IgD-negative memory B cell (primary cell): ENCODE data around the gene KCNH8. TPM values are rescaled to one million over a fixed set of nuclear protein-coding genes. Genes with fewer than 3 reads are reported as not detected.
A peak's percentile ranks its signal among the peaks of the same experiment; 100 is the strongest.

Source experiments
- H3K27ac Mint-ChIP-seq, 3 donors: one replicate each; pipeline ENCODE4 v1.8.0; 2020 to 2022; ENCODE audit warnings: mild to moderate bottlenecking in 3 of 3, mixed read lengths in 3 of 3, moderate library complexity in 1 of 3
- H3K27me3 Mint-ChIP-seq: one replicate; pipeline ENCODE4 v1.8.0; 2021; ENCODE audit warnings: mixed read lengths
- H3K36me3 Mint-ChIP-seq: one replicate; pipeline ENCODE4 v1.8.0; 2020; ENCODE audit warnings: mild to moderate bottlenecking, mixed read lengths
- H3K4me1 Mint-ChIP-seq, 3 donors: one replicate each; pipeline ENCODE4 v1.8.0; 2020 to 2022; ENCODE audit warnings: mixed read lengths in 3 of 3, mild to moderate bottlenecking in 1 of 3
- H3K4me3 Mint-ChIP-seq, 4 donors: one replicate each; pipeline ENCODE4 v1.8.0; 2020 to 2022; ENCODE audit warnings: mild to moderate bottlenecking in 4 of 4, mixed read lengths in 4 of 4, moderate library complexity in 3 of 4
- H3K9me3 Mint-ChIP-seq, 3 donors: one replicate each; pipeline ENCODE4 v1.8.0; 2020 to 2021; ENCODE audit warnings: mixed read lengths in 3 of 3, mild to moderate bottlenecking in 1 of 3
- polyA plus RNA-seq: library from polyadenylated mRNA; unstranded; fragments of 300-500 nt; fragmentation: Illumina TruSeq; gene quantifications from one replicate; pipeline ENCODE4 v1.2.3, GENCODE V29; 2021

Gene KCNH8
- polyA plus RNA-seq, 1 donor from 2014 or later, result 1.9 TPM

DNA sequence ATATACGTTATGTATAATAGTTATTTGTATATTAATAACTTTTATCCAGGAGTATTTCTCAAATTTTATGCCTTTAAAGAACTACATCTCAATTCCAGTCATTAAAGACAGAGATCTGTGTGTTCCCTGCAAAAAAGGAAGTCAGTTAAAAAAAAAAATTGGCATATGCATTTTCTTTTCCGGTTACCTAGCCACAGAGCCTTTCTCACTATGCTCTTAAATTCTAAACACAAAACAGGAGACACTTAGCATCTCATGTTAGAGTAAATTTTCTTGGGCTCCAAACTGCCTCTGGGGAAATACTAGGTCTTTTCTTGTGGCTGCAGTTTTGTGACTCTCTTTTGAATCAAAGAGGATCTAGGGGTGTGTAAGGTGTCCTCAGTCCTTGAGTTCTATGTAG lies 105.9 kb downstream of the KCNH8 start:
- Mint-ChIP-seq H3K4me3 (peak overlapping the region in 2 of 4 donors; percentile 0 to 6), H3K9me3 (peaks cover 3 to 13% (median 3%) of the 10 kb centered on the region in 3 donors), H3K27me3 (no peaks in the 10 kb centered on the region), H3K36me3 (no peaks in the 10 kb centered on the region), H3K27ac (no peak overlapping the region), H3K4me1 (peaks cover 4 to 13% (median 9%) of the 10 kb centered on the region in 3 donors)

DNA sequence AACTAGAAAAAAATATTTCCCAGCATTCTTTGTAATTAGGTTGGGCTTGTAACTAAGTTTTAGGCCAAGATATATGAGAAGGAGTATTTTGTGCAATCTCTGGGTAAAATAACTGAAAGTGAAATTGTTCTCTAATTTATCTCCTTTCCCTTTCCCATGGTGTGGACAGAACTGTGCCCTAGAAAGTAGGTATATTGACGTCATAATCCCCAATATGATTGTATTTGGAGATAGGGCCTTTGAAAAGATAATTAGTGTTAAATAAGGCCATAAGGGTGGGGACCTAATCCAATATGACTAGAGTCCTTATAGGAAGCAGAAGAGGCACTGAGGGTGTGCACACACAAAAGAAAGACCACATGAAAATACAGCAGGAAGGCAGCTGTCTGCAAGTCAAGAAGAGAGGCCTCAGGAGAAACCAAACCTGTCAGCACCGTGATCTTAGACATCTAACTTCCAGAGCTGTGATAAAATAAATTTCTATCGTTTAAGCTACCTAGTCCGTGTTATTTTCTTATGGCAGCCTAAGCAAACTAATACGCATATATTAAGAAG lies 106.6 kb downstream of the KCNH8 start:
- Mint-ChIP-seq H3K9me3 (peaks cover 3 to 13% (median 3%) of the 10 kb centered on the region in 3 donors), H3K36me3 (no peaks in the 10 kb centered on the region), H3K27me3 (no peaks in the 10 kb centered on the region), H3K4me1 (peaks cover 4 to 11% (median 9%) of the 10 kb centered on the region in 3 donors), H3K4me3 (peak overlapping the region in 2 of 4 donors; percentile 0 to 34), H3K27ac (no peak overlapping the region)

DNA sequence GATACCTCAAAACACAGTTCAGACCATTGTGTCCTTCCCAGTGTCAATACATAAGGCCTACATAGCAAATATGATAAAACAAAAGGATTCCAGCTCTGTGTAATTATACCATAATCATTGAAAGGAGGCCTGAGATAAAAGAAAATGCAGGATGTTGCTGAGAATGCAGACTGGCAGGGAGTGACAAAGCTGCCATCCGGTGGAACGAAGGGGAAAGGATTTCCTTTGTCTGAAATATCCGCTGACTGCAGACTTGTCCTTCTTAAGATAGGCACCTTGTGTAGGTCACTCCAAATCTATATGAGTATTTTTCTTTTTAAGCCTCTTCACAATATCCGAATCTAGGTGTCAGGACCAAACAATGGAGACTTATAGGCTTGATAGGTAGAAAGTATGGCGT lies 108.0 kb downstream of the KCNH8 start:
- no peak overlapping the region for H3K27ac Mint-ChIP-seq
- H3K4me3 Mint-ChIP-seq, result no peak overlapping the region
- peaks cover 3 to 13% (median 3%) of the 10 kb centered on the region in 3 donors for H3K9me3 Mint-ChIP-seq
- no peaks in the 10 kb centered on the region for H3K27me3 Mint-ChIP-seq
- peaks cover 4 to 11% (median 9%) of the 10 kb centered on the region in 3 donors for H3K4me1 Mint-ChIP-seq
- H3K36me3 Mint-ChIP-seq, result no peaks in the 10 kb centered on the region

DNA sequence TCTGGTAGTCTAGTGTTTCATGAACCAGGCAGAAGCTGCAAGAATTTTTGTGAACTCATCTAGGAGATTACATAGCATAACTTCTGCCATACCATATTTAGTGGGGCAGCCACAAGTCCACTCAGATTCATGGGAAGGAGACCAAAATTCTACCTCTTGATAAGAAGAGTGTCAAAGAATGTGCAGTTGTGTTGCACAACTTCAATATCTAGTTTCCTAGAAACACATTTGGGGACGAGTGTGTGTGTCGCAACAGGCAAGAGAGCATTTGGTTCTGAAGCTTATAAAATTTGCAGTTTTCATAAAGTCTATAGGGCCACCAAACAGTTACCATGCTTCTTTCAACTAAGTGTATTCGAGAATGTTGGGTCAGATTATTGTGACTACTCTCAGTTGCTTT lies 115.3 kb downstream of the KCNH8 start:
- Mint-ChIP-seq H3K9me3 (no peaks in the 10 kb centered on the region), H3K27me3 (peaks cover 3% of the 10 kb centered on the region), H3K4me3 (no peak overlapping the region), H3K36me3 (peaks cover 2% of the 10 kb centered on the region), H3K4me1 (peaks cover 0 to 25% (median 13%) of the 10 kb centered on the region in 3 donors), H3K27ac (no peak overlapping the region)

DNA sequence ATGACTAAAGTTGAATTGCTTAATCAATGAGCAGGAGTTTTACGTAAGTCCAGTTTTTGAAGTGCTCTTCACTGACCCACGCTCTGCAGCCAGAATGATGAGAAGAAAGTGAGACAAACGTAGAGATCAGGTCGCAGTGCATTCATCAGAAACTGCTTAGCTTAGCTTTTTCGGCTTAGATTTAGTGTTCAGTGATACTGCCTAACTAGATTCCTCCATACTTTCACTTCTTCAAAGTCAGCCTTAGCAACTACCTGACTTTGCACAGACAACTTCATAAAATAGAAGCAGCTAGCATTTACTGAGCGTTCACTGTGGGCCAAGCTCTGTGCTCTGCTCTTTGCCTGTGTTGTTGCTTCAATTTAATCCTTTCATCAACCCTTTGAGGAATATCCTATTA lies 116.1 kb downstream of the KCNH8 start:
- Mint-ChIP-seq H3K36me3 (peaks cover 2% of the 10 kb centered on the region), H3K27me3 (peaks cover 3% of the 10 kb centered on the region)

DNA sequence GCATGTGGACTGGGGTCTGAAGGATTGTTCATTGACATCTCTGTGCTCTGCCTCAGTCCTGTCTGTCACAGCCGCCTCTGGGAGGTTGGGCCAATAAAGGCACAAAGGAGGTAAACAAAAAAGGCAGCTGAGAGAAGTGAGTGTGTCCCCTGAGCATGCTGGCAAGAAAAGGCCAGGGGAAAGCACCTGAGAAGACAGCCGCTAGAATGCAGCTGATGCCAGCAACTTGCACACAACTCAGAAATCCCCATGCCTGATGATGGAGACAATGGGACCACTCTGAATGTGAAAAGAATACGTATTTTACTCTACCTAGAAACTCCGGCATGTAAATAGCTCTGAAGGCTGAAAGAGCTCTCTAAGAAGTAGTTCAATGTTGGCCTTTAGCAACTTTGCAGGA lies 118.7 kb downstream of the KCNH8 start:
- H3K4me3 Mint-ChIP-seq, result no peak overlapping the region
- peaks cover 3% of the 10 kb centered on the region for H3K27me3 Mint-ChIP-seq
- H3K36me3 Mint-ChIP-seq, result peaks cover 2% of the 10 kb centered on the region
- H3K9me3 Mint-ChIP-seq, result no peaks in the 10 kb centered on the region
- peaks cover 0 to 27% (median 15%) of the 10 kb centered on the region in 3 donors for H3K4me1 Mint-ChIP-seq
- no peak overlapping the region for H3K27ac Mint-ChIP-seq

More for the DNA sequence above, 116.1 kb downstream of the KCNH8 start:
- peak overlapping the region in 2 of 4 donors; percentile 37 to 70 for H3K4me3 Mint-ChIP-seq
- no peaks in the 10 kb centered on the region for H3K9me3 Mint-ChIP-seq
- peak overlapping the region in 1 of 3 donors; percentile 79 for H3K27ac Mint-ChIP-seq
- peaks cover 0 to 25% (median 13%) of the 10 kb centered on the region in 3 donors for H3K4me1 Mint-ChIP-seq

DNA sequence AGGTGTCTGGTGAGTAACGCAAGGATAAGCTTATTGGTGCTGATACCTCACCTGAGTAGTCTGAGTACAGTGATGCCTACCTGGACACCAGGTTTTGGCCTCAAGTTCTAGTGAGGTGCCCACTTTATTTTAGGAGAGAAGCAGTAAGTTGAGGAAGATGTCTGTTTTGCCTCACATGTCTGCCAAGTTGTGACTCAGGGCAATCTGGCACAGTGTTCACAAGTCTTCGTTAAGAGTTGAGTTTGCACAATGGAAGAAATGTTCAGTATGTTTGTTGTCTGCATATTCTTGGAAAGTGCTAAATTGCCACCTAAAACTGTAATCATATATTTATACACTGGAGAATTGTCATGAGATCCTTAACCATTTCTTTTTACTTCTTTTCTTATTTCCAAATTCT lies 122.2 kb downstream of the KCNH8 start:
- H3K4me1 Mint-ChIP-seq, result peaks cover 0 to 16% (median 15%) of the 10 kb centered on the region in 3 donors

DNA sequence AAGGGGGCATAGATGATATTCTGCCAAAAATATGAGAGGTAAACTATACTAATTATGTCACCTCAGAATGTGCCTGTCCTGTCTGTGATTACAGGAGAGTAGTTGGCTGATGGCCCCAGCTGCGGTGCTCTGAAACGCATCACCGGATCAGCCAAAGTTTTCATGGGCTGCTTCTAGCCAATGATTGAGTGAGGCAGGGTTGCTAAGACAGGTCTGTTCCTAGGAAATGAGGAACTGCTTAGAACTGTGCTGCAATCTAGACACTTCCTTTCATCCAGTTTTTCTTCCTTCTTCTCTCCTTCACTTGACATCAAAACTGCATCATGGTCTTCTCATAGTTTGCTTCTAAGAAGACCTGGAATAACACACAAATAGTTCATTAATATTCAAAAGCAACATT lies 124.0 kb downstream of the KCNH8 start:
- Mint-ChIP-seq H3K36me3 (no peaks in the 10 kb centered on the region), H3K9me3 (peaks cover 0 to 2% (median 0%) of the 10 kb centered on the region in 3 donors), H3K27ac (peak overlapping the region in 1 of 3 donors; percentile 13), H3K4me1 (peaks cover 0 to 8% (median 8%) of the 10 kb centered on the region in 3 donors), H3K4me3 (no peak overlapping the region), H3K27me3 (no peaks in the 10 kb centered on the region)

More for the DNA sequence above, 122.2 kb downstream of the KCNH8 start:
- peaks cover 2% of the 10 kb centered on the region for H3K36me3 Mint-ChIP-seq
- H3K27me3 Mint-ChIP-seq, result no peaks in the 10 kb centered on the region
- H3K4me3 Mint-ChIP-seq, result no peak overlapping the region
- H3K27ac Mint-ChIP-seq, result no peak overlapping the region
- H3K9me3 Mint-ChIP-seq, result no peaks in the 10 kb centered on the region

DNA sequence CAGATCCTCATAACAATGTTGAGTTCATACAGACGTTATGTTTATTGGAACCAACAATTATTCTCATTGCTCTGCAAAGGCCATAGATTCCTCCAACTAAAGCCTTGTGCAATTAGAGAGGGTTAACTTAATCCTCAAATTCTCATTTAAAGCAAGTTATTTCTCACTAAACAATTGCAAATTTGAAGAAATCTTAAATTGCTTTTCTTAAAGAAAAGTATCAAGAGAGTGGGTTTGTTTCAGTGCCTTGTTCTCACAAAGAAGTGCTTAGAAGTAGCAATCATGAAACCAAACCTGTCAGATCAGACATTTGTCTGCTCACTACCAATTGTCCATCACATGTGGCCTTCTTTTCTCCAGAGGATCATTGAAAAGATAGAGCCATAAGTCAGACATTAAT lies 124.8 kb downstream of the KCNH8 start:
- H3K9me3 Mint-ChIP-seq, result peaks cover 0 to 2% (median 0%) of the 10 kb centered on the region in 3 donors
- H3K27me3 Mint-ChIP-seq, result no peaks in the 10 kb centered on the region
- H3K4me3 Mint-ChIP-seq, result no peak overlapping the region
- peaks cover 0 to 8% (median 8%) of the 10 kb centered on the region in 3 donors for H3K4me1 Mint-ChIP-seq
- no peaks in the 10 kb centered on the region for H3K36me3 Mint-ChIP-seq
- no peak overlapping the region for H3K27ac Mint-ChIP-seq

DNA sequence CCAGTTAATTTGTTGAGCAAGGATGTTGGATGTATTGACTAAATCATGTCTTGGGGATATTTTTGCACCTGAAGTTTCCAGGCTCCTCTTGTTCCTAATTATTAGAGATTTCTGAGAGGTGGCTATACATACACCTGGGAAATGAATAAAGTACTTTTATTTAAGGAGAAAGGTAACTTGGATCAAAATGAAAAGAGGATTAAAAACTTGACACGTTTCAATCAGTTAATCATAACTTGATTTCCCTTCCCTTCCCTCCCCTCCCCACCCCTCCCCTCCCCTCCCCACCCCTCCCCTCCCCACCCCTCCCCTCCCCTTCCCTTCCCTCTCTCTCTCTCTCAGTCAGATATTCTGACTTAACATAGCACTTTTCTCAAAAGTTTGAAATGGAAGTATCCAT lies 126.3 kb downstream of the KCNH8 start:
- H3K27ac Mint-ChIP-seq, result no peak overlapping the region
- no peaks in the 10 kb centered on the region for H3K27me3 Mint-ChIP-seq
- H3K9me3 Mint-ChIP-seq, result peaks cover 0 to 2% (median 0%) of the 10 kb centered on the region in 3 donors
- no peak overlapping the region for H3K4me3 Mint-ChIP-seq
- H3K4me1 Mint-ChIP-seq, result peaks cover 0 to 8% (median 8%) of the 10 kb centered on the region in 3 donors
- H3K36me3 Mint-ChIP-seq, result peaks cover 3% of the 10 kb centered on the region

DNA sequence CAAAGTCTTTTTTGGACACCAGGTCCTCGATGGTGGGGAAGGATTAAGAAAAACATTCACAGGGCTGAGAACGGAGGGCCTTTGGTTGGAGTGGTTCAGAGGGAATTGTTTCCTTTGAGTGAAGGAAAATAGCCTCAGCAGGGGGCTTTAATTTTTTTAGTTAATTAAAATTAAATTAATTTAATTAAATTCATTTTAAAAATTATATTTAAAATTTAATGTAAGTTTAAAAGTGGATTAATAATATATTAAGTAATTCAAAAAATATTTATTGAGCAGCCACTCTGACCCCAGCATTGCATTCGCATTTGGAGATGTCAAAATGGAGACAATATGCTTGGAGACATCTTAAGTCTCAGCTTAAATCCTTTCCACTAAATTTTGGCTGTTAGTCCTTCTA lies 136.7 kb downstream of the KCNH8 start:
- no peaks in the 10 kb centered on the region for H3K27me3 Mint-ChIP-seq

DNA sequence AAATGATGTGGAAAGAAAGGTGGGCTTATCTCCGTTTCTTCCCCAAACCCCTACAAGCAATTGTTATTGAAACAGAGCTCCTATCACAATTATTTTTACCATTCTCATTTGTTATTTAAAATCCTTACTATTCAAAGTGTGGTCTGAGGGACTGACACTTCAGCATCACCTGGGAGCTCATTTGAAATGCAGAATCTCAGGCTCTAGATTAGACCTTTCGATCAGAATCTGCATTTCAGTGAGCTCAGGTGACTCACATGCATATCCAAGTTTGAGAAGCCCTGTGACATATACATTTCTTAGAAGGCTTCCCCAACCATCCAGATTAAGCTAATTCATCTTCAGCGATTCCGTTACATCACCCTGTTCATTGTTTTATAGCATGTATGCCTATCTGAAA lies 145.0 kb downstream of the KCNH8 start:
- peaks cover 5% of the 10 kb centered on the region for H3K36me3 Mint-ChIP-seq
- no peak overlapping the region for H3K27ac Mint-ChIP-seq
- H3K9me3 Mint-ChIP-seq, result peaks cover 0 to 2% (median 0%) of the 10 kb centered on the region in 3 donors
- H3K4me1 Mint-ChIP-seq, result no peaks in the 10 kb centered on the region
- H3K4me3 Mint-ChIP-seq, result no peak overlapping the region
- H3K27me3 Mint-ChIP-seq, result no peaks in the 10 kb centered on the region

More for the DNA sequence above, 136.7 kb downstream of the KCNH8 start:
- H3K9me3 Mint-ChIP-seq, result no peaks in the 10 kb centered on the region
- no peak overlapping the region for H3K27ac Mint-ChIP-seq
- no peaks in the 10 kb centered on the region for H3K36me3 Mint-ChIP-seq
- no peak overlapping the region for H3K4me3 Mint-ChIP-seq
- H3K4me1 Mint-ChIP-seq, result no peaks in the 10 kb centered on the region

DNA sequence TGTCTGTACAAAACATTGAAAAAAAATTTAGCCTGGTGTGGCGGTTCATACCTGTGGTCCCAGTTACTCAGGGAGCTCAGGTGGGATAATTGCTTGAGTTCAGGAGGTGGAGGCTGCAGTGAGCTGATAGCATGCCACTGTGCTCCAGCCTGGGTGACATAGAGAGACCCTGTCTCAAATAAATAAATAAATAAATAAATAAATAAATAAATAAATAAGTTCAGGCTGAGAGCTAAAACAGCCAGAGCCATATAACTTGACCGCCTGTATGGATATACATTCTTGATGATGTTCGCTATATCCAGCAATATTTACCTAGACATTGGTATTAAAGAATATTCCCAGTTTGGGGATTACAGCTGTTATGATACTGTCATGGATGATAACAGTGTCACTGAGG lies 146.9 kb downstream of the KCNH8 start:
- Mint-ChIP-seq H3K4me3 (no peak overlapping the region), H3K9me3 (peaks cover 0 to 2% (median 0%) of the 10 kb centered on the region in 3 donors), H3K27ac (peak overlapping the region in 1 of 3 donors; percentile 57), H3K27me3 (no peaks in the 10 kb centered on the region), H3K4me1 (no peaks in the 10 kb centered on the region), H3K36me3 (peaks cover 5% of the 10 kb centered on the region)

DNA sequence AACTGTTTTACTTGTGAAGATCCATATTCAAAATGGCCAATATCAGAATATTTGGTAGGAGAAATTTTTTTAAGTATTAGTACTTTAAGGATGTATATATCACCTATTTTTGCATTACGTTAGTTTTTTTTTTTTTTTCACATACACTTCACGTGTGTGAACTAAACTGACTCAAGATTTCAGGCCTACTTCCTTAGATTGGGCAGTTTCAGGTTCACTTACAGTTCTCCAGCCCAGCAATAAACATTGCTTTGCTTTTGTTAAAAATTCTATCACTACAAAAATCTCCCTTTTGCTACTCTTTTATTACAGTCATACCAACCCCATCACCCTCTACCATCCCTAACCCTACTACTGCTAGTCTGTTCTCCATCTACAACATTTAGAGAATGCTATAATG lies 183.6 kb downstream of the KCNH8 start:
- H3K4me1 Mint-ChIP-seq, result peaks cover 0 to 3% (median 2%) of the 10 kb centered on the region in 3 donors

DNA sequence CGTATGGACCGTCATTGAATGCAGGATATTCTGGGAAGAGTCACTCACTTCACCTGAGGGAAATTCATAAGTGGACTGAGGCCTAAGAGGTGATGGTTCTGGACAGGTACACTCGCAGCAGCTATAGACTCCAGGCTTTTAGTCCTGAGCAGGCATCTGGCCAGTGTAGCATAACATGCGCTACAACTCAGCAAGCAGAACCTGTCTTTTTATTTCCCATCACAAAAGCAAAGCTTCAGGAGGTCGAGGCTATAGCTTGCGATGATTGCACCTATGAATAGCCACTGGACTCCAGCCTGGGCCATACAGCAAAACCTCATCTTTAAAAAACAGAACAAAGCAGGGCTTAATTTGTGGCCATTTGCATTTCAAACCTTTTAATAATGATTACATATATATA lies 185.8 kb downstream of the KCNH8 start:
- Mint-ChIP-seq H3K4me1 (peaks cover 0 to 3% (median 2%) of the 10 kb centered on the region in 3 donors), H3K27me3 (no peaks in the 10 kb centered on the region), H3K4me3 (no peak overlapping the region), H3K27ac (no peak overlapping the region), H3K9me3 (no peaks in the 10 kb centered on the region), H3K36me3 (no peaks in the 10 kb centered on the region)

More for the DNA sequence above, 183.6 kb downstream of the KCNH8 start:
- H3K4me3 Mint-ChIP-seq, result no peak overlapping the region
- H3K9me3 Mint-ChIP-seq, result no peaks in the 10 kb centered on the region
- no peaks in the 10 kb centered on the region for H3K27me3 Mint-ChIP-seq
- H3K36me3 Mint-ChIP-seq, result no peaks in the 10 kb centered on the region
- no peak overlapping the region for H3K27ac Mint-ChIP-seq

DNA sequence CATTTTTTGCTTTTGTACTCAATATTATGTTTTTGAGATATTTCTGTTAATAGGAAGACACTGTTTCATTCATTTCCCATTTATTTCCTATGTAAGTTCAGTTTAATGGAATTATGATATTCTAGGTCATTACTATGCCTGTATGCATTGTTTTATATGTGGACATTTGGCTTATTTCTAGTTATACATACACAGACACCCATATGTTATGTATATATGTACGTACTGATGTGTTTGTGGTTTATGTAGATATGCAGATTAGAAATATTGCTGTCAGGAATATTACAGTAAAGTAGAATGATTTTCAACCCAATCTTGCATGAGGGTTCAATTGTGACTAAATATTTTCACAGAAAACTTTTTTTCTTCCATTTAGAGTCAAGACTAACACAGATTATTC lies 190.5 kb downstream of the KCNH8 start:
- Mint-ChIP-seq H3K27me3 (no peaks in the 10 kb centered on the region), H3K9me3 (no peaks in the 10 kb centered on the region), H3K4me1 (peaks cover 10 to 16% (median 12%) of the 10 kb centered on the region in 3 donors), H3K27ac (no peak overlapping the region), H3K4me3 (no peak overlapping the region), H3K36me3 (peaks cover 3% of the 10 kb centered on the region)
